ENCODE results near the gene GNA15. TPM values are rescaled to one million over a fixed set of nuclear protein-coding genes. Genes with fewer than 3 reads are reported as not detected.

The GNA15 gene
- total RNA-seq, 2 experiments from 2014 or later = 22.8 to 23.6 TPM

DNA sequence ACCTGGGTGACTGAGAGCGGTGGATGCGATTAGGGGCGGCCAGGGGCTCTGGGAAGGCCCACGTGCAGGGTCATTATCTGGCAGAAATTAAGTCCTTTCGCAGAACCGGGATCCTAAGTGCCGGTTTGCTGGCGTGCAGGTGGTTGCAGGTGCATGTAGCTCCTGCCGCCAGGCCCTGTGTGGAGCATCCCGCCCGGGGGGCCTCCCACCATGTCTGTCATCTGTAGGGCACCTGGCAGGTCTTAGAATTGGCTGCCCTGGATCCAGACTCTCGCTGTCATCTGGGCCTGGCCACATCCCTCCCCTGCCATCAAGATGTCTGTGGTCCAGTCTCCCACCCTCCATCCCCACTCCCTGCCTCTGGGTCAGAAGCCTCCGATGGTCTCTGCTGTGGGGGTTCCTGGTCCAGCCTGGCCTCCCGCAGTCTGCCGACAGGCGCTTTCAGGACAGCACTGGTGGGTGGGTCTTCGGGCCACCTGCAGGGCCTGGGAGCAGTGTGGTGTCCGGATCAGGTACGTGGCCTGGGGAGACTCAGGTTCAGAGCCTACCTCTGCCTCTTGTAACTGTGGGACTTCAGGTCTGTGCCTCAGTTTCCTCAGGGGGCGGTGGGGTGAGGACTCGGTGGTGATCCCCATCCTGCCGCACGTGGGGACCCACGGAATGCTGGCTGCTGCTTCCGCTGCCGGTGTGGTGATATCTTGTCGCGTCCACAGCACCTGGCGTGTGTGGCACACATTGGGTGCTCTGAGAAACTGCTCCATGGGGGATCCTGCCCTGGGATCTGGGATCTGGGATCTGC lies 36.3 kb upstream of the GNA15 start:
- H3K9me3 Mint-ChIP-seq = no peaks in the 10 kb centered on the region
- POLR2A ChIA-PET = no interaction called here
- CTCF ChIA-PET = interaction anchor here (0.6 to 1.9 kb wide), 2 partner anchors 9 to 1836 kb away, joined by 3 to 10 read pairs; no protein-coding TSS in a partner anchor
- no peak overlapping the region for H3K27ac Mint-ChIP-seq
- H3K4me3 Mint-ChIP-seq = no peak overlapping the region
- H3K4me1 Mint-ChIP-seq = peaks cover 26% of the 10 kb centered on the region
- DNase-seq = no peak
- no peaks in the 10 kb centered on the region for H3K36me3 Mint-ChIP-seq (ENCODE audit: low read depth)
- H3K27me3 Mint-ChIP-seq = peaks cover 34% of the 10 kb centered on the region

DNA sequence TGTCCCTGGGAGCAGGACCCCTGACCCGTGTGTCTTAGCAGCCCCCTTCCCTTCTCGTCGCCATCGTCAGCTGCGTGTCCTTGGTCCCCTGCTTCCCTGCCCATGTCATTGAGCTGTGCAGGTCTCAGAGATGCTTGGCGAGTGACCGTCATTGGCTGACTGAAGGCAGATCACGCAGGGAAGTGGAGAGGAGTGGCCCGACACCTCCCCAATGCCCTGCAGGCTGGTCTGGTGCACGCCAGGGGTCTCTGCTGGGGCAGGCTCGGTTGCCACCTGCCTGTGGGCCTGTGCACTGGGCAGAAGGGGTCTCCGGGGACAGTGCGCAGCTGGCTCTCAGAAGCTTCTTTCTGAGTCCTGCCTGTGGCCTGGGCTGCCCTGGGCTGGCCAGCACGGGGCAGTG lies 35.5 kb upstream of the GNA15 start:
- peaks cover 22% of the 10 kb centered on the region for H3K4me1 Mint-ChIP-seq
- H3K36me3 Mint-ChIP-seq (ENCODE audit: low read depth) = no peaks in the 10 kb centered on the region
- CTCF ChIA-PET = interaction anchor here (0.6 to 2.3 kb wide), 4 partner anchors 9 to 136 kb away, joined by 3 to 7 read pairs (median 3); no protein-coding TSS in a partner anchor
- H3K9me3 Mint-ChIP-seq = no peaks in the 10 kb centered on the region
- H3K27me3 Mint-ChIP-seq = peaks cover 30% of the 10 kb centered on the region
- POLR2A ChIA-PET = no interaction called here
- no peak overlapping the region for H3K4me3 Mint-ChIP-seq
- H3K27ac Mint-ChIP-seq = no peak overlapping the region
- DNase-seq = no peak

DNA sequence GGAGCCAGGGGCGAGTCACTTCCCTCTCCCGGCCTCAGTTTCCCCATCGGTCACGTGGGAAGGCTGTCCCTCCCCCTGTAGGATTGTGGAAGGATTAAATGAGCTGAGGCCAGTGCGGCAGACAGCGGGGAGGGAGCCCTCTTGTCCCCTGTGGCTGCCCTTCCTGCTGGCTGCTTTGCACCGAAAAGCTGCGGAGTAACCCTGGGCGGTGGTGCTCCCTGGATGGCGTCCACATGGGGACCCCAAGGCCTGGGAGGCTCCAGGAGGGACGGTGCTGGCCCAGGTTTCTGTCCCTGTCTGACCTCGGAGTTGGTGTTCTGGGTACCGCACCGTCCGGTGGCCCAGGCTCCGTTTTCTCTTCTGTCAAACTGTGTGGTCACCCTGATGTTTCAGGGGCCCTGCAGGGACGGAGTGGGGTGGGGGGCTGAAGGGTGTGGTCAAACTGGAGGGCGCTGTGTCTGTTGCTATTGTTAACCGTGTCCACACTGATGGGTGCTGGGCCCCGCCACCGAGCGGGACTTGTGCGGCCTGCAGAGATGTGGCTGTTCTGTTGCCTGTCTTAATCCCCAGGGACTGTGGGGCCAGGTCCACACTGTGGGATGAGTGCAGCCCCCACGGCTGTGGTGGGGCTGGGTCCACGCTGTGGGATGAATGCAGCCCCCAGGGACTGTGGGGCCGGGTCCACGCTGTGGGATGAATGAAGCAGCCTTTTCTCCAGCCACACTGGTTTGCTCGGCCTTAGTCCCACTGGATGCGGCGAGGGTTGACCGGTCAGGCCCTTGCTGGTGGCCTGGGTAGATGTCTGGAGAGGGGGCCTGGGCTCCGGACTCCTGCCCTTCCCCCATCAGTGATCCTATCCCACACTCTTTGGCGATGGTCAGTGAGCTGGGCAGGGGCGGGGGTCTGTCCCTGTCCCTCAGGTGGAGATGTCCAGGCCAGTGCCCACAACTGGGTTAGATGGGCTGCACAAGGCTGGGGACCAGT lies 34.8 kb upstream of the GNA15 start:
- Mint-ChIP-seq H3K36me3 (ENCODE audit: low read depth) (no peaks in the 10 kb centered on the region), H3K4me1 (peaks cover 15% of the 10 kb centered on the region), H3K27ac (no peak overlapping the region), H3K9me3 (no peaks in the 10 kb centered on the region), H3K27me3 (peaks cover 23% of the 10 kb centered on the region), H3K4me3 (no peak overlapping the region)
- ChIA-PET CTCF (interaction anchor here (0.6 to 2.3 kb wide), 5 partner anchors 8 to 136 kb away, joined by 3 to 7 read pairs (median 3); no protein-coding TSS in a partner anchor), POLR2A (no interaction called here)
- DNase-seq = no peak

DNA sequence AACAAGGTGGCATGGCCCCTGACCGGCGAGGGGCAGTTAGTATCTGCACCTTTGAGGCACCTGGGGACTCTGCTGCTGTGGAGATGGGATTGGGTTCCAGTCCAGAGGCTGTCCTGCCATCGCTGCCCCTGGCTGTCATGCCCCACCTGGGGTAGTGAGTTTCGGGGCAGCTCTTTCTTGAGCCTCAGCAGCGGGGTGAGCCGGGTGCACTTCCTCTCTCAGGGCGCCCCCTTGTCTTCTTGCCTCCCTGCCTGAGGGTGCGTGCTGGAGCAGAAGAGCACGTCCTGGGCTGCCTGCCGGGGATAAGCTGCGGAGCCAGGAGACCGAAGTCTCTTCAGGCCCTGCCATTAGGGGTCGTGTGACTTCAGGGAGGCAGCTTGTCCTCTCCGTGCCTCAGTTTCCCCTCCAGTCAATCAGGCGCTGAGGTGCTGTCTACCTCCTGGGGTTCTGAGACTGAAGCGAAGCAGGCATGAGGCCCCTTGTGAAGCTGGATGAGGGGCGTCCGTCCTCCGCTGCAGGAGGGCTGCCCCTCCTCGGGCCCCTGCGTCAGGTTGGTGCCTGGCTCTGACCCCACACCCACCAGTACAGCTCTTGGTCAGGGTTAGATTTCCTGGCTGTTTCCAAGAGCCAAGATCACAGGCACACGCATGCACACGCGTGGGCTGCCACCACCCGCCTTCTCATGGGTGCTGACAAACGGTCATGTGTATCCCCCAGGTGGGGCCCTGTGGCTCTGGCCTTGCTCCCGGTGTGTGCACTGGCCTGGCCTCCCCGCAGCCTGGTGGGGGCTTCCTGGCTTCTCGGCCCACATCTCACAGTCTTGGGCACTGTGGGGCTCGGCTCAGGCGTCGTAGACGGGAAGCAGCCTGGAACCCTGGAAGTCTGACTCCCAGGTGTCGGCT lies 33.3 kb upstream of the GNA15 start:
- Mint-ChIP-seq H3K27ac (no peak overlapping the region), H3K4me1 (peaks cover 12% of the 10 kb centered on the region), H3K9me3 (no peaks in the 10 kb centered on the region), H3K27me3 (peaks cover 16% of the 10 kb centered on the region), H3K4me3 (no peak overlapping the region), H3K36me3 (ENCODE audit: low read depth) (no peaks in the 10 kb centered on the region)
- ChIA-PET CTCF (interaction anchor here (0.9 to 3.2 kb wide), 4 partner anchors 7 to 151 kb away, joined by 3 to 29 read pairs (median 7); no protein-coding TSS in a partner anchor), POLR2A (no interaction called here)
- DNase-seq = no peak

DNA sequence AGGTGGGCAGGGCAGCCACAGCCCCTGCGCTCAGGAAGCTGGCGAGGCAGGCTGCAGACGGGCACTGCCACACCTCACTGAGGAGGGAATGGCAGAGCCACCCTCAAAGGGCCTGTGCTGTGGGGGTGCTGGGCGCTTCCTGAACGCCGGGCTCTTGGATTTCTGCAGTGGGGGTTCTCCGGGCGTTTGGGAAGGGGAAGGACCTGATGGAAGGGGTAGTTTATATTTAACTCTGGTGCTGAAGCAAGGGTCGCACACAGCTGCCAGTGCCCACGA lies 31.2 kb upstream of the GNA15 start:
- peaks cover 11% of the 10 kb centered on the region for H3K4me1 Mint-ChIP-seq
- DNase-seq = no peak
- no peak overlapping the region for H3K27ac Mint-ChIP-seq
- no peaks in the 10 kb centered on the region for H3K9me3 Mint-ChIP-seq
- no peaks in the 10 kb centered on the region for H3K36me3 Mint-ChIP-seq (ENCODE audit: low read depth)
- POLR2A ChIA-PET = no interaction called here
- peaks cover 10% of the 10 kb centered on the region for H3K27me3 Mint-ChIP-seq
- CTCF ChIA-PET = interaction anchor here (0.6 to 3.2 kb wide), 23 partner anchors 8 to 153 kb away, joined by 3 to 29 read pairs (median 7); partner anchors contain the start of genes GNA11 and TLE6
- no peak overlapping the region for H3K4me3 Mint-ChIP-seq

DNA sequence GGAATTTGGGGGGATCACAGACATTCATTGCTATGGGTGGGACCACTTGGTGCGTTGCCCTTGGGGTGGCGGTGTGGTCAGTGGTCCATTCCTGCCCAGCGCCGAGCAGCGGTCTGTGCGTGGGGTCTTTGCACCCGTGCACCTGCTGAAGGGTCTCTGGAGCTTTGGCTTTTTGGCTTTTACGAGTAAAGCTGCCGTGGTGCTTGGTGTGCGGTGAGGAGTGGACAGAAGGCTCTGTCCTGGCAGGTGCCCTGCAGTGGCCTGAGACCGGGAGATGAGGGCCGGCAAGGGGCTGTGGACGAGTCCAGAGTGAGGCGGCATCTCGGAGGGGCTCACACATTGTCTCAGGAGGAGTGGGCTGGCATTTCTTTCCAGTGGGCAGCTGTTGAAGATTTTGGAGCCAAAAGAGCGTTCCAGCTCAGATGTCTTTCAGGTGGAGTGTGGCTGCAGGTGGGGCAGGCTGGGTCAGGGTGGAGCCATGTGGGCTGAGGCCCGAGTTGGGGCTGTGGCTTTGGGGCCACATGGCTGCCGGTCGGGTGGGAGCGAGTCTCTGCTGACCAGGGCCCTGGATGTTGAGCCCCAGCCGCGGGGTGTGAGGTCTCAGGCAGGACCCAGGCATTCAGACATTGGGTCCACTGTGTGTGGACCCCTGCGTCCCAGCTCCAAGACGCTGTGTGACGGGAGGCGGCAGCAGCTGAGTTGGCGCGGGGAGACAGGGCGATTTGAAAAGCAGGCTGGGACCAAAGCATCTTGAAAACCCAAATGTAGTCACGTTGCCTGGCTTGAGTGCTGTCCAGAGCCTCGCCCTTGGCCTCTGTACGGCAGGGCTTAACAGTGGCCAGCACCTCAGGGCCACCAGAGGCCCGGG lies 30.0 kb upstream of the GNA15 start:
- H3K27ac Mint-ChIP-seq = no peak overlapping the region
- peaks cover 11% of the 10 kb centered on the region for H3K4me1 Mint-ChIP-seq
- no peaks in the 10 kb centered on the region for H3K9me3 Mint-ChIP-seq
- no peaks in the 10 kb centered on the region for H3K36me3 Mint-ChIP-seq (ENCODE audit: low read depth)
- no peak overlapping the region for H3K4me3 Mint-ChIP-seq
- no peak for DNase-seq
- POLR2A ChIA-PET = no interaction called here
- CTCF ChIA-PET = interaction anchor here (0.6 to 3.2 kb wide), 8 partner anchors 11 to 155 kb away, joined by 3 to 29 read pairs (median 11); partner anchors contain the start of gene GNA11
- H3K27me3 Mint-ChIP-seq = peaks cover 3% of the 10 kb centered on the region

DNA sequence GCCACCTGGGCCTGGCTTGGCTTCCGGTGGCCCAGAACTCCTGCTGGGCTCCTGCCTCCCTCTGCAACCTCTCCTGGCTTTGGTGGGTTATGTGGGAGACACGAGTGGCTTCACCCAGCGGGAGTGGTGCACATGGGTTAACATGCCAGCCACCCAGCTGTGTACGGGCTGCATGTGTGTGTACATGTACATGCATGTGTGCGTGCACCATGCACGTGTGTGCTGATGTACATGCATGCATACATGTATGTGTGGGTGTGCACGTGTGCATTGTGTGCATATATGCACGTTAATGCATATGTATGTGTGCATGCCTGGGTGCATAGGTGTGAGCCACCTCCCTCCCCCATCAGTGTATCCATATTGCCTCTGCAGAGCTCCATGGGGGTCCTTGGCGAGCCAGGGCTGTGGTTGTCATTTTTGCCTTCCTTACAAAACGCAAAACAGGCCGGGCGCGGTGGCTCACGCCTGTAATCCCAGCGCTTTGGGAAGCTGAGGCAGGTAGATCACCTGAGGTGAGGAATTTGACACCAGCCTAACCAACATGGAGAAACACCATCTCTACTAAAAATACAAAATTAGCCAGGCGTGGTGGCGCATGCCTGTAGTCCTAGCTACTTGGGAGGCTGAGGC lies 29.2 kb upstream of the GNA15 start:
- POLR2A ChIA-PET = no interaction called here
- CTCF ChIA-PET = interaction anchor here (0.8 to 1.5 kb wide), 4 partner anchors 11 to 149 kb away, joined by 3 to 6 read pairs (median 4); no protein-coding TSS in a partner anchor
- Mint-ChIP-seq H3K4me1 (peaks cover 11% of the 10 kb centered on the region), H3K36me3 (ENCODE audit: low read depth) (no peaks in the 10 kb centered on the region), H3K4me3 (no peak overlapping the region), H3K27ac (no peak overlapping the region), H3K27me3 (no peaks in the 10 kb centered on the region), H3K9me3 (no peaks in the 10 kb centered on the region)
- DNase-seq = no peak

DNA sequence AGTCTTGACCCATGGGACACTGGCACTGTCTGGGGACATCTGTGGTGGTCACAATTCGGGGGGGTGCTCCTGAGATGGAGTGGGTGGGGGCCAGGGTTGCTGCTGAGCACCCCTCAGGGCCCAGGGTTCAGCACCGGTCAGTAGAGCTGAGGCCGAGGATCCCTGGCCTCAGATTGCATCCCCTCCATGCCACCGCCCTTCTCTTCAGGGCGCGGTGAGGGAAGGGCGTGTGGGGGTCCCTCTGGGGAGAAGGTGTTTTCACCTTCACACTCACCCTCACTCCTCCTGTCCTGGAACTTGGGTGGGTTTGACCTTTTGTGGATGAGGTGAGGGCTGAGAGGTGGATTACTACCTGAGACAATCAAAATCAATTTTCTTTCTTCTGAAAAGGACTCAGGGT lies 28.2 kb upstream of the GNA15 start:
- H3K4me1 Mint-ChIP-seq = peaks cover 11% of the 10 kb centered on the region
- POLR2A ChIA-PET = no interaction called here
- no peaks in the 10 kb centered on the region for H3K9me3 Mint-ChIP-seq
- H3K27me3 Mint-ChIP-seq = no peaks in the 10 kb centered on the region
- H3K4me3 Mint-ChIP-seq = no peak overlapping the region
- DNase-seq = no peak
- CTCF ChIA-PET = interaction anchor here (0.7 to 1.8 kb wide), 7 partner anchors 10 to 1012 kb away, joined by 3 to 5 read pairs (median 4); no protein-coding TSS in a partner anchor
- no peaks in the 10 kb centered on the region for H3K36me3 Mint-ChIP-seq (ENCODE audit: low read depth)
- H3K27ac Mint-ChIP-seq = no peak overlapping the region

DNA sequence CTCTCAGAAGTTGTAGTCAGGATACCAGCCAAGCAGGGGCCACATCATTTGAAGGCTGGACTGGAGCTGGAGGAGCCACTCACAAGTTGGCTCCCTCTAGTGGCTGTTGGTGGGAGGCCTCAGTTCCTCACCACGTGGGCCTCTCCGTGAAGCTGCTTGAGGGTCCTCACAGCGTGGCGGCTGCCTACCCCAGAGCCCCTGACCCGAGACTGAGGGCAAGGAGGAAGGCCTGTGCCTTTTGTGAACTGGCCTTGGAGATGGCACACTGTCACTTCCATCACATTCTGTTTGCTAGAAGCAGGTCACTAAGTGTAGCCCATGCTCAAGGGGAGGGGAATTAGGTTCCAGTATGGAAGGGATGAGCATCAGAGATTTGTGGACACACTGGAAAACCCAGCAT lies 27.1 kb upstream of the GNA15 start:
- Mint-ChIP-seq H3K36me3 (ENCODE audit: low read depth) (no peaks in the 10 kb centered on the region), H3K4me3 (no peak overlapping the region), H3K9me3 (no peaks in the 10 kb centered on the region), H3K27ac (no peak overlapping the region), H3K4me1 (peaks cover 9% of the 10 kb centered on the region), H3K27me3 (no peaks in the 10 kb centered on the region)
- POLR2A ChIA-PET = interaction anchor here (0.6 kb wide), 1 partner anchor 86 kb away, joined by 3 read pairs; no protein-coding TSS in a partner anchor
- CTCF ChIA-PET = interaction anchor here (0.6 to 2.9 kb wide), 13 partner anchors 8 to 158 kb away, joined by 3 to 10 read pairs (median 4); no protein-coding TSS in a partner anchor
- peak; percentile 77 for DNase-seq

DNA sequence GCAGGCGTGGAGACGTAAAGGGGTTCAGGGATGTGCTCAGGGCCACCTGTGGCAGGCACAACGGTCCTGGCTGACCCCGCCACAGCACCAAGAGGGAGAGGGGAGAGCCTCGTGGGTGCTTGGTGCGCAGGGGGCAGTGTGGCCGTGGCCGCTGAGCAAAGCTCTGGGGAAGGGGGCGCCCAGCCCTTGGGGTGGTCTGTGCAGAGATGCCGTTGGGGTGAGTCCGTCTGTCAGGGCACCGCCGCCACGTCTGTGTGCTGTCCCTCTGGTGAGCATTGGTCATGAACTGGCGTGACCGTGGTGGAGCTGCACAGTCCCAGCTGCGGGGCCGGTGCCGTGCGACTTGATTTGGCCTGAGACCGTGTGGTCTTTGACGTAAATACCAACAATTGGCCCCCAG lies 26.3 kb upstream of the GNA15 start:
- Mint-ChIP-seq H3K4me1 (peaks cover 6% of the 10 kb centered on the region), H3K4me3 (no peak overlapping the region), H3K27me3 (no peaks in the 10 kb centered on the region), H3K36me3 (ENCODE audit: low read depth) (no peaks in the 10 kb centered on the region), H3K27ac (no peak overlapping the region), H3K9me3 (no peaks in the 10 kb centered on the region)
- ChIA-PET POLR2A (no interaction called here), CTCF (interaction anchor here (1.0 to 2.9 kb wide), 7 partner anchors 8 to 158 kb away, joined by 3 to 10 read pairs (median 6); no protein-coding TSS in a partner anchor)
- DNase-seq = no peak
